HG03432 (cell line): Measurements from ENCODE around the gene SEMA3G.

Experiments used
- ATAC-seq: cut with Tn5 transposase; IDR thresholded peaks from one replicate; pipeline ENCODE4 v1.9.1; 2021; ENCODE audit warnings: mild to moderate bottlenecking, moderate library complexity; ENCODE audit not compliant: unreplicated experiment

Gene SEMA3G

GRCh38 chr3:52423173-52423572, 21.7 kb downstream of the SEMA3G start:
- no peak for ATAC-seq

GRCh38 chr3:52422669-52423068, 22.2 kb downstream of the SEMA3G start:
- no peak for ATAC-seq

DNA sequence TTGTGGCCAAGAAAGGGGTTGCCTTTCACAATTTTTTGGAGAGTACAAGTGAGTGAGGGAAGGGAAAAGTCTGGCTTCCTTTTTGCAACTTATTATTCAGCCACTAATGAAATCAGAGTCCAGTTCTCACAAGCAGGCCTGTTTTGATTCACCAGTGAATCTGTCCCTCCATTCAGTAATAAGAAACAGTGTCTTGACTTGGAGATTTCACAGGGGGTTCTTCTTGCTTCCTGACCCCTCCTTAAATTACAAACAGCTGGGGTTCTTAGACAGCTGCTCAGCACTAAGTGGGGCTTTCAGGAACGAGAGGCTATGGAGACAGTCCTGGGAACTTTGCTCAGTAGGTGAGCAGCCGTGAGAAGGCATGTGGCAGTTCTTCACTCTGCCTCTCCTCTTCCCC, 24.5 kb downstream of the SEMA3G start:
- no peak for ATAC-seq

DNA sequence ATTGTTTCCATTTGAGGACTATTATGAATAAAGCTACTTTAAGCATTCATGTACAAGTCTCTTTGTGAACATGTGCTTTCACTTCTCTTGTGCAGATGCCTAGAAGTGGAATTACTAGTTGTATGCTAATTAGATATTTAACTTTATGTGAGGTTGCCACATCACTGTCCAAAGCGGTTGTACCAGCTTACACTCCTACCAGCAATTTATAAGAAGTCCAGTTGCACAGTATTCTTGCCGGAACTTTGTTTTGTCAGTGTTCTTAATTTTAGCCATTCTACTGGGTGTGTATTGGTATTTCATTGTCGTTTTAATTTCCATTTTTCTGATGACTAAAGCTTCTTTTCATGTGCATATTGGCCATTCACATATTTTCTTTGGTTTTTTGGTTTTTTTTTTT, 29.1 kb downstream of the SEMA3G start:
- ATAC-seq = no peak

DNA sequence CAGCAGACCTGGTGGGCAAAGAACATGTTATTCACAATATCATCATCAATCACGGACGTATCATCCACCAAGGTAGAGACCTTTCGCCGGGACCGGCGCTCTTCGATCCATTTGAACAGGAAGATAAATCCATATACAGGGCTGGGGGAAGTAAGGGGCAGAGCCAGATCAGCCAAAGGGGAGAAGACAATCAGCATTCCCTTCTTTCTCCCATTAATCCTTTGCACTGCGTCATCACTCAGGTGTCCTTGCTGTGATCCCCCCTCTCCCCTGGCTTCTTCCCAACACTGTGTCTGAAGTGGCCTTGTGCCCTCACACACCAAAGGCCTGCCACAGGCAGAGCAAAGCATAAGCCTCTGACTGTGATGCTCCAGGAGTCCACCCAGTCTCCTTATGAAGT, 36.4 kb downstream of the SEMA3G start:
- no peak for ATAC-seq

- no peak for ATAC-seq
These were observed 37.1 kb downstream of the SEMA3G start for GRCh38 chr3:52407779-52408178.

DNA sequence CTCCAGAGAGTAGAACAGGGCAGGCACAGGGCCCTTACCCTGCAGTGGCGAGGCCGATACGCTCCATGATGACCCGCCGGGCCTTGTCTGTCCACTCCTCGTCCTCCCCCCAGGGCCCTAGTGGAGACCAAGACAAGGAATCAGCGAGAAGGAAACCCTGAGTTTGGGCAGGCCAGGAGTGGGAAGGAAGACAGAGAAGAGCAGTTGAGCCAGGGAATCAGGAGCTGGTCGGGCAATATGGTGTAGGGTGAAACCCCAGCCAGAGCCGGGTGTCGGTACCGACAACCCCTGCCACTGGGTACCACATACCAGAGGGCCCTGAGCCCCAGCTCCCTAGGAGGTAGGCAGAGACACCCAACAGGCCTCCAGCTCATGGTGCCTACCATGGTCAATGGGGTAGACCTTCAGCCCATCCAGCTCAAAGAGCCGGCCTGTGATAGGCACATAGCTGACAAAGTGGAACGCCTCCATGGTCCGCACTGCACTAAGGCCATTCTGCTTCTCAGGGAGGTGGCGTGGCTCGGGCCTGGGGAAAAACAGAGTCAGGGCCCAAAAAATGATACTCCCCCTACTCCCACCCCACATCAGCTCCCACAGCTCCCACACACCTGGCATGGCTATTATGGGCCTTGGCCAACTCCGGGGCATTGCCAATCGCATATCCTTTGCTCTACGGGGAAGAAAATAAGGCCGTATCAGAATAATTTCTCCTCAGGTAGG, 38.0 kb downstream of the SEMA3G start:
- no peak for ATAC-seq

DNA sequence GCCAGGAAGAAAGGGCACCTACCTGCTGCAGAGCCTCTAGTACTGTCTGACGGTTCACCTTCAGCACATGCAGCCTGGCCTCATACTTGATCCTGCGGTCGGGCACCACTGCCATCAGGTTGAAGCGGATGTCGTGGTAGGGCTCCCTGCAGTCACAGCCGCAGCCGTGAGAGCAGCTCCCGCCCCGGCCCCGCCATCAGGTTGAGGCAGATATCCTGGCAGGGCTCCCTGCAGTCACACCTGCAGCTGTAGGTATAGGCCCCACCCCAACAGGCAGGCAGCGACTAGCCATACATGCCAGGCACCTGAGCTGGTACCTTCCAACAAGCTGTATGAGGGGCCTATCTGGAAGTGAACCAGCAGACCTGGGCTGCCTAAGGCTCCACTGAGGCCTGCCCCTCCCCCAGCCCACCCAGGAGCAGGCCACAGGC, 38.7 kb downstream of the SEMA3G start:
- ATAC-seq = no peak

DNA sequence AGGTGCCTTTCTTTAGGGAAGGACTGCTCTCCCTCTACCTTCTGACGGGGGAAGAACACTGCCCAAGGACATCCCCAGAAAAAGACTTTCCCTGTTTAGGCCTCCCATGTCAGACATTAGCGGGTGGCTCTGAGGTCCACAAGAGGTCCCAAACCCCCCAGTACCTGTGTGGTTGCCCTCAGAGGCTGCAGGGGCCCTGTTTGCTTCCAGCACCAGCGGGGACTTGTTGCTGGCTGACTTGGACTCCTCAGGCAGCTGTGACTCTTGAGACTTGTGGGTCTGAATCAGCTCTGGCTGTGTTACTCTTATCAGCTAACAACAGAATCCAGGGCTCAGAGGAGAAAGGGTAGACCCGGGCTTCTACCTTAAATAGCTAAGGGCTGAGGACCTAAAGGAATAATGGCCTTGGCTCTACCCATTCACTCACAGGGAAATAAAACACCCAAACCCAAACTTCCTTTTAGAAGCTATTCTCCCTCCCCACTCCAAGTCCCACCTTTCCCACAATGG, 39.2 kb downstream of the SEMA3G start:
- ATAC-seq = no peak

DNA sequence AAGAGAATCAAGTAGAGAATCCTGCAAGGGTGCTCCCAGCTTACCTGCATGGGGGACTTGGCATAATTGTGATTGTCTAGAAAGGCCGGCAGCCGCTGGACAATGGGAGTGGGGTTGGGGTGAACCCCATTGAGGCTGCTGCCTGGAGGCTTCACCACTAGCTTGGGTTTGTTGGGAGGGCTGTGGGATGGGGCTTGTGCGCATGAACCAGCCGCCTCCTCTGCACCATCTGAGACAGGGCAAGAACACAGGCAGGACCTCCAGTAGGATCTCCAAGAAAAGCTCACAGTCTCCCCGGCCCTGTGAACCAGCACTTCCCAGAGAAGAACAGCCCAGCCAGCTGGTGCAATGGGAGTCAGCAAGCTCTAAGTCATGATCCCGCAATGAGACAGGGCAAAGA, 39.8 kb downstream of the SEMA3G start:
- ATAC-seq = no peak

- ATAC-seq = no peak
These were observed 40.5 kb downstream of the SEMA3G start for GRCh38 chr3:52404391-52404790.

DNA sequence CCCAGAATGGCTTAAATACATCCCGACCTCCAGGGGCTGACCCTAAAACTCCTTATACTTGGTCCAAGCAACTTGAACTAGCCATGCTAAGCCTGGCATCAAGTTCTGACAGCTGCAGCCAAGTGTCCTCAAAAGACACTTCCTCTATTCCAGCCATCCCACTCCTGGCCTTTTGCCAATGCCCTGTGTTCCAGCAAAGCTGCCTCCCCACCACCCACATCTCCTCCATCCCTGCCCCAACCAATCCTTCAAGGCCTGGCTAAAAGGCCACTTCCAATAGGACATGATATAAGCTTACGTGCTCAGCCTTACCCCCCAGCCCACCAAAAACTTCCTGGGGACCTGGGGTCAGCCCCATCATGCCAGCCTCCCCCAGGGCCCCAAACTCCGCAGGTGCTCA, 40.9 kb downstream of the SEMA3G start:
- no peak for ATAC-seq

DNA sequence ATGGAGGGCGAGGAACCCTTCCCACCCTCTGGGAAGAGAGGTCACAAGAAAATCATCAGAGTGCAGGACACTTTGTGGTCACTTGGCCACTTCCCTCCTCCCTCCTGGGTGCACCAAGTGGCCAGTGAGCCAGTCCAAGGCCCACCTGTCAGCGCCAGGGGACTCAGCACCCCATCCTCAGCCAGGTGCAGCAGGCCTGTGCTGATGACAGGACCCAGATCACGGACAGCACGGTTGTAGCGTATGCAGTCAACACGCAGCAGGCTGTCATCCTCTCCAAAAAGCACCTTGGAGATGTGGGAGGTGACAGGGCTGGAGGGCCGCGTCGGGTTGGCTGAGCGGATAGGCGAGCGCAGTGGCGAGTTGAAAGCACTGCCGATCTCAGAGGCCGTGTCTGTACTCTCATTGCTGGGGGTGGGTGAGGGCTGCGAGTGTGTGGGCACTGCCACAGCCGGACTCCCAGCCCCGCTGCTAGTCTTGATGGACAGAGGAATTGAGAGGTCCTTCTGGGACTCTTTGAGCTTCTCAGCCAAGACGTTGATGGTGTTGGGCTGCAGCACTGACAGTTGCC, 41.5 kb downstream of the SEMA3G start:
- no peak for ATAC-seq

DNA sequence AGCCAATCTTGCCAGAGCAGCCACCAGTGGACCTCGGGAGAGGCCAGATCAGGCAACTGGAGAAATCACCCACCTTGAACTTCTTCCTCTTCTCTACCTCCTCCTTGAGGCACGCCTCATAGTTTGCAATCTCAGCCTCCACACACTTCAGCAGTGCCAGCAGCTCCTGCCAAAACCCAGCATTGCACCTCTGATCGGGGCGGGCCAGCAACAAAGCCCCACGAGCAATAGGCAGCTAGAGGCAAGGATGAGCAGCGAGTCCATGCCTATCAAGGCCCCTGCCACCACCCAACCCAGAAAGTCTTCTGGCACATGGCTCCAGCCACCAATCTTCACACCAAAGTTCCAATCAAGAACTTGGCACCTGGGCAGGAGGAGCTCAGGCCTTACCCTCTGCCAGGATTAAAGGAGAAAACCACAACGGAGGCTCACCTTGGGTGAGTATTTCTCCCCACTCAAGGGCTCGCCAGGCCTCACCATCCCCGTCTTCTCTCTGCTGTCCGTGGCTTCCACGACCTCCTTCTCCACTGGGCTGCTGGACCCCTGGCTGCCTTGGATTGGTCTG, 42.1 kb downstream of the SEMA3G start:
- ATAC-seq = no peak

GRCh38 chr3:52402101-52402521, 42.8 kb downstream of the SEMA3G start:
- ATAC-seq = no peak

DNA sequence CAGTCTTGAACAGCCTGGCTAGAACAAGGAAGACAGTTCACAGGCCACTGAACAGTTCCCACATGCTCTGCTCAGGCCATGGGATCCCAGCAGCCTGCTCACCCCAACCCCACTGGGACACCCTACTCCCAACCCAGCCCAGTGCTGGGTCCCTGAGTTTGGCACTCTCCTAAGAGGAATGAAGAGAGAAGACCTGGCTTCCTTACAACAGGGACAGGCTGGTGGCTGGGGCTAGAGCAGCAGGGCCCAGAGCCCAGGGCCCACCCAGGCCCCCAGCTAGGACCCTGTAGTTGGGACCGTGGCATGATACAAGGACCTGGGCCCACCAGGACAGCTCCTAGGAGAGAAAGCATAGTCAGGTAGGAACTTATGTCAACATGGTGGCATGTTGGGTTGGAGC, 43.4 kb downstream of the SEMA3G start:
- no peak for ATAC-seq

- no peak for ATAC-seq
These were observed 43.9 kb downstream of the SEMA3G start for GRCh38 chr3:52401021-52401420.

DNA sequence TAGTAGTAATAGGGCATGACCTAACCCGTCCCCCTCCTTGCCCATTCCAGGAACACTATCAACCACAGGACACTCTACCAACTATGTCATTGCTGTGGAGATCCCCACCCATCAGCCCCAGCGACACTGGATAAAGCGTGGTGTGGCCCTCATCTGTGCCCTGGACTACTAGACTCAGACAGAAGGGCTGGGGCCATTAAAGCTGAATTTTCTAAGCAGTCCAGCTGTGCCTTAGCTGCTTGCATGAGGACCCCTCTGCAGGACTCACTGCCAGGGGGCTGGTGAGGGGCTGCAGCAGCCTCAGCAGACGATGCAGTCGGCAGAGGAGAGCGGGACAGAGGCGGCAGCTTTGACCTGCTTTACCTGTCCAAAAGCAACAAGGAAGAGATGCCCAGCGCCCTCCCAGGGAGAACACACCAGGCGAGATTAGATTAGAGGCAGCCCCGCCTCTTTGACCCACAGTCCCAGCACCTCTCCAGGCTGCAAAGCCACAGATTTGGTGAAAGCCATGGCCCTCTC, 44.6 kb downstream of the SEMA3G start:
- no peak for ATAC-seq

DNA sequence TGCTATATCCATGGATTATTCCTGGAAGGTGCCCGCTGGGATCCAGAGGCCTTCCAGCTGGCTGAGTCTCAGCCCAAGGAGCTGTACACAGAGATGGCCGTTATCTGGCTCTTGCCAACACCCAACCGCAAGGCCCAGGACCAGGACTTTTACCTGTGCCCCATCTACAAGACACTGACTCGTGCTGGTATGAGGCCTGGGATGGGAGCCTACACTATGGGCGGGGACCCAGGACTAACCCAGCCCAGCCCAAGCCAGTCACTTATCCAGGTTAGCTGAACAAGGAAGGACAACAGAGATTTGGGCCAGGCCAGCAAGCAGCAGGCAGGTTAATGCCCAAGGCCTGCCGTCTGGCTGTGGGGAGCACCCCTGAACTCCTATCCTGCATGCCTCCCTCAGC, 45.3 kb downstream of the SEMA3G start:
- ATAC-seq = no peak

DNA sequence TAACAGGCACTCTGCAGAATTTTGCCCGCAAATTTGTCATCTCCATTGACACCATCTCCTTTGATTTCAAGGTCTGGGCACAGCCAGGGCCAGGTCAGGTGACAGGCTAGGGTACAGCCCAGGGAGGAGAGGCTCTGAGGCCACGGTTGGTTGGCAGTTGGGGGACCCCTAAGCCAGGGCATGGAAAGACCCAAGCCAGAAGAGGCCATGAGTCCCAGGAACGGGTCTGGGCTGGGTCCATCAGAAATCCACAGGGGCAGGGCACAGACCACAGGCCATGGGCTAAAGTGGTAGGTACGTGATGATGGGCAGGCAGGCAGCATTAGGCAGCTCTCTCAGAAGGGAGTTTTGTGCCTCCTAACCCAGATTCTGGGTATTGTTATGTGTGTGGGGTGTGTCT, 45.8 kb downstream of the SEMA3G start:
- ATAC-seq = no peak

DNA sequence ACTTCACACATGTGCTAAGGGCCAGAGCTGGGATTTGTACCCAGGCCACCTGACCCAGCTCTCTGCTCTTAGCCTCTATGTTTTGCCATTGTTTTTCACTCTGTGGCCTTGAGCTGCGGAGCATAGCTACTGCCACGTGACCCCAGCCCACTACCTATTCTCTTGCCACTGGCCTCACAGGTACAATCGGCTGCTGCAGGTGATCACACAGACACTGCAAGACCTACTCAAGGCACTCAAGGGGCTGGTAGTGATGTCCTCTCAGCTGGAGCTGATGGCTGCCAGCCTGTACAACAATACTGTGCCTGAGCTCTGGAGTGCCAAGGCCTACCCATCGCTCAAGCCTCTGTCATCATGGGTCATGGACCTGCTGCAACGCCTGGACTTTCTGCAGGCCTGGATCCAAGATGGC, 46.2 kb downstream of the SEMA3G start:
- no peak for ATAC-seq
